Smooth muscle cell (in vitro differentiated cells): Measurements from ENCODE around the gene TNK2. TPM values are rescaled to one million over a fixed set of nuclear protein-coding genes. Genes with fewer than 3 reads are reported as not detected.
"Not testable (repeated sequence)": the region's sequence is repeated elsewhere in the genome, so short reads cannot be mapped to it uniquely, and the experiment has no call there.

ENCODE experiments used
- DNase-seq: peaks from one replicate; lab custom pipeline; 2025; ENCODE audit not compliant: unreplicated experiment; lab: John Stamatoyannopoulos, UW
- H2AFZ ChIP-seq: fragments of 200-600 bp; sonication (generic); 2 replicates; pipeline ENCODE4 v1.6.0; 2016; ENCODE audit warnings: antibody characterized with exemption, low read depth, mild to moderate bottlenecking
- H3F3A ChIP-seq: fragments of 200-600 bp; sonication (generic); 2 replicates; pipeline ENCODE4 v1.6.0; 2017; ENCODE audit warnings: antibody characterized with exemption, low read depth
- H3K27ac ChIP-seq: fragments of 200-600 bp; sonication (generic); 2 replicates; pipeline ENCODE4 v1.5.1; 2016; ENCODE audit warnings: low read depth, mild to moderate bottlenecking
- H3K27me3 ChIP-seq: fragments of 200-600 bp; sonication (generic); 2 replicates; pipeline ENCODE4 v1.6.1; 2016; ENCODE audit warnings: low read depth, mild to moderate bottlenecking
- H3K36me3 ChIP-seq: fragments of 200-600 bp; sonication (generic); 2 replicates; pipeline ENCODE4 v1.5.1; 2016; ENCODE audit warnings: low read depth
- H3K4me1 ChIP-seq: fragments of 200-600 bp; sonication (generic); 2 replicates; pipeline ENCODE4 v1.5.1; 2016; ENCODE audit warnings: low read depth
- H3K4me2 ChIP-seq: fragments of 200-600 bp; sonication (generic); 2 replicates; pipeline ENCODE4 v1.6.0; 2016; ENCODE audit warnings: mild to moderate bottlenecking
- H3K4me3 ChIP-seq: fragments of 200-600 bp; sonication (generic); 2 replicates; pipeline ENCODE4 v1.5.1; 2016; ENCODE audit warnings: mild to moderate bottlenecking
- H3K79me2 ChIP-seq: fragments of 200-600 bp; sonication (generic); 2 replicates; pipeline ENCODE4 v1.6.0; 2016; ENCODE audit warnings: low read depth, mild to moderate bottlenecking
- H3K9ac ChIP-seq: fragments of 200-600 bp; sonication (generic); 2 replicates; pipeline ENCODE4 v1.6.0; 2016; ENCODE audit warnings: low read depth
- H3K9me3 ChIP-seq: fragments of 200-600 bp; sonication (generic); replicated peaks from 2 replicates; pipeline ENCODE4 v1.5.1; 2016; ENCODE audit warnings: low read depth
- H4K20me1 ChIP-seq: fragments of 200-600 bp; sonication (generic); 2 replicates; pipeline ENCODE4 v1.6.0; 2016; ENCODE audit warnings: low read depth
- CTCF ChIP-seq: fragments of 200-600 bp; sonication (generic); IDR thresholded peaks from 2 replicates; pipeline ENCODE4 v1.5.1; 2017; ENCODE audit warnings: borderline replicate concordance, mild to moderate bottlenecking, antibody characterized with exemption; ENCODE audit not compliant: insufficient read depth, poor library complexity, severe bottlenecking
- WGBS: methylation state at CpG from one replicate; pipeline ENCODE4 v1.1.7; 2016; ENCODE audit warnings: low lambda C conversion rate; 5-methylcytosine and 5-hydroxymethylcytosine counted together
- polyA plus RNA-seq: library from polyadenylated mRNA; unstranded; fragments of >200 nt; fragmentation: Nextera tagmentation; extraction: Ambion mirVana; gene quantifications from 2 replicates; pipeline ENCODE4 v1.2.1, GENCODE V29; 2016
- total RNA-seq: library from RNA; depleted of rRNA; stranded (reverse); fragments of >200 nt; gene quantifications from 2 replicates; pipeline ENCODE4 v1.2.3, GENCODE V29; 2014

TNK2 gene
- total and polyA plus RNA-seq, 2 experiments from 2014 or later: 2.8 to 10.6 TPM

GRCh38 chr3:195903950-195904290, 4.4 kb downstream of the TNK2 start:
- H3K9ac ChIP-seq: no peak overlapping the region

GRCh38 chr3:195902634-195903033, 5.7 kb downstream of the TNK2 start:
- DNase-seq: not testable (repeated sequence)

More at GRCh38 chr3:195903950-195904290, 4.4 kb downstream of the TNK2 start:
- no peaks in the 10 kb centered on the region for H3K36me3 ChIP-seq
- no peaks in the 10 kb centered on the region for H3F3A ChIP-seq
- no peak overlapping the region for H3K27ac ChIP-seq
- no peak overlapping the region for H3K4me3 ChIP-seq
- no peak for DNase-seq
- peaks cover 47% of the 10 kb centered on the region for H4K20me1 ChIP-seq
- 94% methylated on average over 6 of the region's 6 CpGs for WGBS
- H3K79me2 ChIP-seq: peaks cover 43% of the 10 kb centered on the region
- no peak overlapping the region for H3K4me2 ChIP-seq
- H3K4me1 ChIP-seq: peaks cover 14% of the 10 kb centered on the region
- no peaks in the 10 kb centered on the region for H3K9me3 ChIP-seq
- no peak for TF ChIP-seq CTCF
- H2AFZ ChIP-seq: no peak overlapping the region
- no peaks in the 10 kb centered on the region for H3K27me3 ChIP-seq

GRCh38 chr3:195901836-195902585, 6.3 kb downstream of the TNK2 start:
- 93% methylated on average over 16 of the region's 16 CpGs for WGBS
- H2AFZ ChIP-seq, DNase-seq, H3K9ac ChIP-seq, H3K4me2 ChIP-seq, H3K9me3 ChIP-seq, H3K27ac ChIP-seq, H3K4me3 ChIP-seq, H3K27me3 ChIP-seq, H3K36me3 ChIP-seq, H3F3A ChIP-seq: not testable (repeated sequence)
- Histone ChIP-seq H3K79me2 (peaks cover 43% of the 10 kb centered on the region), H4K20me1 (peaks cover 32% of the 10 kb centered on the region), H3K4me1 (peaks cover 12% of the 10 kb centered on the region)

More at GRCh38 chr3:195902634-195903033, 5.7 kb downstream of the TNK2 start:
- H3K9ac ChIP-seq, H3K4me3 ChIP-seq, H3F3A ChIP-seq, H3K27ac ChIP-seq, H3K27me3 ChIP-seq, H2AFZ ChIP-seq, H3K4me2 ChIP-seq, H3K9me3 ChIP-seq, H3K4me1 ChIP-seq, H3K36me3 ChIP-seq: not testable (repeated sequence)
- Histone ChIP-seq H4K20me1 (peaks cover 35% of the 10 kb centered on the region), H3K79me2 (peaks cover 43% of the 10 kb centered on the region)
- WGBS: 96% methylated on average over 9 of the region's 9 CpGs

GRCh38 chr3:195900436-195901355, 7.7 kb downstream of the TNK2 start:
- peak overlapping the region; percentile 49 for H3K27ac ChIP-seq
- no peak for DNase-seq

More at GRCh38 chr3:195900436-195901355, 7.7 kb downstream of the TNK2 start:
- Histone ChIP-seq H3K4me1 (peaks cover 19% of the 10 kb centered on the region), H3F3A (peaks cover 6% of the 10 kb centered on the region), H3K36me3 (no peaks in the 10 kb centered on the region), H3K79me2 (peaks cover 43% of the 10 kb centered on the region), H2AFZ (no peak overlapping the region), H3K27me3 (no peaks in the 10 kb centered on the region), H4K20me1 (peaks cover 25% of the 10 kb centered on the region), H3K9ac (peak overlapping the region; percentile 13), H3K4me2 (no peak overlapping the region), H3K4me3 (no peak overlapping the region), H3K9me3 (no peaks in the 10 kb centered on the region)
- WGBS: 78% methylated on average over 23 of the region's 23 CpGs
- TF ChIP-seq CTCF: no peak
